Limb (tissue), 2 donors: ENCODE results near the gene PCDHB12.
"Not testable (repeated sequence)": the region's sequence is repeated elsewhere in the genome, so short reads cannot be mapped to it uniquely, and the experiment has no call there.

Experiments used
- DNase-seq, 2 donors: peaks; one replicate each; pipeline ENCODE4 v3.0.0-alpha.2; 2016; ENCODE audit errors: extremely low spot score in 2 of 2

PCDHB12 gene

GRCh38 chr5:141208478-141208877 lies at the start of gene PCDHB12:
TSS of gene PCDHB12 (plus strand) at chr5:141208719. CDS start at chr5:141208908, 189 bp downstream.
- DNase-seq: no peak

- peak; percentile 7 to 40 for DNase-seq
These were observed 35.9 kb upstream of the PCDHB12 start, which contains the start of gene PCDHB7 for GRCh38 chr5:141172381-141173204. TSS of gene PCDHB7 (plus strand) at chr5:141172644. CDS start at chr5:141172836, 192 bp downstream.

GRCh38 chr5:141174291-141175104 lies 34.0 kb upstream of the PCDHB12 start:
- DNase-seq: not testable (repeated sequence)

GRCh38 chr5:141175933-141176332 lies 32.6 kb upstream of the PCDHB12 start:
- no peak for DNase-seq

GRCh38 chr5:141177577-141178191 lies 30.8 kb upstream of the PCDHB12 start, which contains the start of gene PCDHB8:
TSS of gene PCDHB8 (plus strand) at chr5:141177790. CDS start at chr5:141178035, 245 bp downstream.
- DNase-seq: not testable (repeated sequence)

- DNase-seq: not testable (repeated sequence)
These were observed 29.1 kb upstream of the PCDHB12 start for GRCh38 chr5:141179371-141179770.

GRCh38 chr5:141179876-141180275 lies 28.6 kb upstream of the PCDHB12 start:
- DNase-seq: not testable (repeated sequence)

- no peak for DNase-seq
These were observed 28.2 kb upstream of the PCDHB12 start for GRCh38 chr5:141180313-141180712.

- peak in 1 of 2 donors; percentile 43 for DNase-seq
These were observed 26.3 kb upstream of the PCDHB12 start, which contains the start of gene PCDHB16 for GRCh38 chr5:141182248-141182647. TSS of gene PCDHB16 (plus strand) at chr5:141182387. CDS start at chr5:141182560, 173 bp downstream.

- DNase-seq: not testable (repeated sequence)
These were observed 24.2 kb upstream of the PCDHB12 start for GRCh38 chr5:141184117-141184855.

GRCh38 chr5:141186897-141187512 lies 21.5 kb upstream of the PCDHB12 start, which contains the start of gene PCDHB9:
TSS of gene PCDHB9 (plus strand) at chr5:141187161. CDS start at chr5:141187319, 158 bp downstream.
- DNase-seq: no peak

- not testable (repeated sequence) for DNase-seq
These were observed 19.8 kb upstream of the PCDHB12 start for GRCh38 chr5:141188682-141189081.

GRCh38 chr5:141189131-141189530 lies 19.4 kb upstream of the PCDHB12 start:
- not testable (repeated sequence) for DNase-seq

- DNase-seq: peak in 1 of 2 donors; percentile 53
These were observed 16.3 kb upstream of the PCDHB12 start, which contains the start of gene PCDHB10 for GRCh38 chr5:141192110-141192725. TSS of gene PCDHB10 (plus strand) at chr5:141192353. CDS start at chr5:141192553, 200 bp downstream.

- DNase-seq: not testable (repeated sequence)
These were observed 14.2 kb upstream of the PCDHB12 start for GRCh38 chr5:141194332-141194731.

GRCh38 chr5:141196363-141196762 lies 12.2 kb upstream of the PCDHB12 start:
- DNase-seq: no peak

- no peak for DNase-seq
These were observed 8.9 kb upstream of the PCDHB12 start, which contains the start of gene PCDHB11 for GRCh38 chr5:141199359-141200235. TSS of gene PCDHB11 (plus strand) at chr5:141199627. CDS start at chr5:141199775, 148 bp downstream.

- DNase-seq: not testable (repeated sequence)
These were observed 7.4 kb upstream of the PCDHB12 start for GRCh38 chr5:141201126-141201525.
